ENCODE measurements around the gene NUP98.

The NUP98 gene

GRCh38 chr11:3732671-3733436 is 64.5 kb downstream of the NUP98 start:
- DNase-seq (ENCODE audit: low spot score): no peak
- in situ Hi-C loops (cut with MboI; ENCODE audit: low sequenced_read_pairs, unreplicated experiment): no loop called here
- TF ChIP-seq CTCF (IDR thresholded peaks at IDR 0.05; ENCODE audit: borderline replicate concordance, control extremely low read depth, extremely low read depth, insufficient read depth, missing control alignments): no peak

GRCh38 chr11:3723014-3723708 is 74.2 kb downstream of the NUP98 start:
- no peak for DNase-seq (ENCODE audit: low spot score)
- TF ChIP-seq CTCF (IDR thresholded peaks at IDR 0.05; ENCODE audit: borderline replicate concordance, control extremely low read depth, extremely low read depth, insufficient read depth, missing control alignments): no peak
- in situ Hi-C loops (cut with MboI; ENCODE audit: low sequenced_read_pairs, unreplicated experiment): no loop called here

- in situ Hi-C loops (cut with MboI; ENCODE audit: low sequenced_read_pairs, unreplicated experiment): no loop called here
- TF ChIP-seq CTCF (IDR thresholded peaks at IDR 0.05; ENCODE audit: borderline replicate concordance, control extremely low read depth, extremely low read depth, insufficient read depth, missing control alignments): no peak
- DNase-seq (ENCODE audit: low spot score): no peak
Observed at GRCh38 chr11:3722100-3722499, 75.3 kb downstream of the NUP98 start.

- no peak for TF ChIP-seq CTCF (IDR thresholded peaks at IDR 0.05; ENCODE audit: borderline replicate concordance, control extremely low read depth, extremely low read depth, insufficient read depth, missing control alignments)
- DNase-seq (ENCODE audit: low spot score): no peak
- in situ Hi-C loops (cut with MboI; ENCODE audit: low sequenced_read_pairs, unreplicated experiment): no loop called here
Observed at GRCh38 chr11:3720997-3721396, 76.4 kb downstream of the NUP98 start.

- in situ Hi-C loops (cut with MboI; ENCODE audit: low sequenced_read_pairs, unreplicated experiment): no loop called here
- no peak for DNase-seq (ENCODE audit: low spot score)
- no peak for TF ChIP-seq CTCF (IDR thresholded peaks at IDR 0.05; ENCODE audit: borderline replicate concordance, control extremely low read depth, extremely low read depth, insufficient read depth, missing control alignments)
Observed at GRCh38 chr11:3712274-3712673, 85.1 kb downstream of the NUP98 start.

- in situ Hi-C loops (cut with MboI; ENCODE audit: low sequenced_read_pairs, unreplicated experiment): no loop called here
- no peak for DNase-seq (ENCODE audit: low spot score)
- TF ChIP-seq CTCF (IDR thresholded peaks at IDR 0.05; ENCODE audit: borderline replicate concordance, control extremely low read depth, extremely low read depth, insufficient read depth, missing control alignments): no peak
Observed at GRCh38 chr11:3710485-3711259, 86.7 kb downstream of the NUP98 start.
